H4 (cell line): ENCODE data around the gene TTBK2. TPM values are rescaled to one million over a fixed set of nuclear protein-coding genes. Genes with fewer than 3 reads are reported as not detected.
"Not testable (repeated sequence)": the region's sequence is repeated elsewhere in the genome, so short reads cannot be mapped to it uniquely, and the experiment has no call there.

ENCODE experiments used
- DNase-seq: peaks from one replicate; pipeline ENCODE4 v3.0.0-alpha.2; 2015; ENCODE audit warnings: low spot score
- total RNA-seq: library from RNA; depleted of rRNA; stranded (reverse); fragments of >200 nt; shearing (Covaris generic); gene quantifications from 2 replicates; pipeline ENCODE4 v1.2.3, GENCODE V29; 2014

TTBK2 gene
- total RNA-seq, 1 experiment from 2014 or later: 5.0 TPM

GRCh38 chr15:42826251-42826890, 94.2 kb downstream of the TTBK2 start:
- DNase-seq: no peak

GRCh38 chr15:42825599-42825998, 95.0 kb downstream of the TTBK2 start:
- DNase-seq: no peak

GRCh38 chr15:42820811-42821210, 99.8 kb downstream of the TTBK2 start:
- DNase-seq: no peak

GRCh38 chr15:42819786-42820185, 100.8 kb downstream of the TTBK2 start:
- DNase-seq: no peak

- no peak for DNase-seq
These were observed 109.1 kb downstream of the TTBK2 start for GRCh38 chr15:42811433-42811832.

- no peak for DNase-seq
These were observed 111.7 kb downstream of the TTBK2 start for GRCh38 chr15:42808913-42809312.

GRCh38 chr15:42805266-42805665, 115.3 kb downstream of the TTBK2 start:
- no peak for DNase-seq

GRCh38 chr15:42804739-42805138, 115.8 kb downstream of the TTBK2 start:
- no peak for DNase-seq

GRCh38 chr15:42803436-42803835, 117.1 kb downstream of the TTBK2 start:
- no peak for DNase-seq

GRCh38 chr15:42802168-42802567, 118.4 kb downstream of the TTBK2 start:
- DNase-seq: no peak

- no peak for DNase-seq
These were observed 119.7 kb downstream of the TTBK2 start for GRCh38 chr15:42800731-42801474.

- DNase-seq: no peak
These were observed 121.8 kb downstream of the TTBK2 start for GRCh38 chr15:42798802-42799201.

GRCh38 chr15:42796955-42797782, 123.4 kb downstream of the TTBK2 start:
- DNase-seq: no peak

GRCh38 chr15:42788725-42789124, 131.9 kb downstream of the TTBK2 start:
- DNase-seq: no peak

GRCh38 chr15:42786978-42787377, 133.6 kb downstream of the TTBK2 start:
- no peak for DNase-seq

- DNase-seq: no peak
These were observed 135.0 kb downstream of the TTBK2 start for GRCh38 chr15:42785569-42785968.

GRCh38 chr15:42784705-42785104, 135.9 kb downstream of the TTBK2 start:
- no peak for DNase-seq

- DNase-seq: no peak
These were observed 137.9 kb downstream of the TTBK2 start for GRCh38 chr15:42782716-42783115.

GRCh38 chr15:42775416-42775815, 145.2 kb downstream of the TTBK2 start:
- no peak for DNase-seq

GRCh38 chr15:42772901-42773300, 147.7 kb downstream of the TTBK2 start:
- no peak for DNase-seq

GRCh38 chr15:42772144-42772543, 148.4 kb downstream of the TTBK2 start:
- DNase-seq: no peak

GRCh38 chr15:42766109-42766508, 154.5 kb downstream of the TTBK2 start:
- DNase-seq: not testable (repeated sequence)
